Adrenal gland (tissue), 12 donors: ENCODE results near the gene HIVEP1. TPM values are rescaled to one million over a fixed set of nuclear protein-coding genes. Genes with fewer than 3 reads are reported as not detected.

Experiments
- DNase-seq, 7 donors: peaks; one replicate each; pipeline ENCODE4 v3.0.0-alpha.2; 2019 to 2020
- H3K27ac ChIP-seq, 5 donors: fragments of 200-600 bp; sonication (generic) in 4 of 5; 1 replicate in 3 of 5; 2 replicates in 2 of 5; pipeline versions ENCODE4 v1.5.1 to v1.8.0; 2016 to 2020; ENCODE audit warnings: mild to moderate bottlenecking in 1 of 5
- H3K27me3 ChIP-seq: fragments of 200-600 bp; 2 replicates; pipeline ENCODE4 v1.8.0; 2021
- H3K36me3 ChIP-seq, 2 donors: fragments of 200-600 bp; replicated peaks in 1 of 2; 1 replicate in 1 of 2; 2 replicates in 1 of 2; pipeline versions ENCODE4 v1.5.1 to v1.8.0; 2018 to 2022
- H3K4me1 ChIP-seq, 2 donors: fragments of 200-600 bp; replicated peaks in 1 of 2; 1 replicate in 1 of 2; 2 replicates in 1 of 2; pipeline versions ENCODE4 v1.5.1 to v1.8.0; 2018 to 2021
- H3K4me3 ChIP-seq, 4 donors: fragments of 200-600 bp; sonication (generic) in 3 of 4; one replicate each; pipeline ENCODE4 v1.5.1; 2016 to 2018
- H3K9me3 ChIP-seq, 3 donors: fragments of 200-600 bp; sonication (generic) in 1 of 3; replicated peaks in 1 of 3; 1 replicate in 2 of 3; 2 replicates in 1 of 3; pipeline versions ENCODE4 v1.5.1 to v1.8.0; 2016 to 2021
- POLR2A ChIP-seq, 2 donors: fragments of 450-650 bp; IDR thresholded peaks; one replicate each; pipeline ENCODE4 v1.6.1; 2017; ENCODE audit warnings: antibody characterized with exemption in 2 of 2, mild to moderate bottlenecking in 2 of 2, moderate library complexity in 1 of 2
- WGBS, 4 donors: extraction: QIAGEN DNeasy Blood & Tissue Kit in 2 of 4; methylation state at CpG; one replicate each; pipeline versions ENCODE4 v1.1.5 to v1.1.7; 2013 to 2017; 5-methylcytosine and 5-hydroxymethylcytosine counted together
- intact Hi-C, 2 donors: fragments of 100-400 bp; cut with DNase I; formaldehyde crosslinking; loops; one replicate each; pipeline versions ENCODE4 v1.14.1 to v1.15.0; 2022 to 2023
- polyA plus RNA-seq, 3 donors: library from polyadenylated mRNA; stranded (reverse); fragments of 200-250 nt in 2 of 3; fragments of 350-450 nt in 1 of 3; fragmentation: Illumina TruSeq in 1 of 3; extraction: RNeasy Lipid Tissue Mini Kit (QIAGEN cat#74804) in 1 of 3; gene quantifications; one replicate each; pipeline ENCODE4 v1.2.3, GENCODE V29; 2013 to 2014
- total RNA-seq, 9 donors: library from RNA; depleted of rRNA in 4 of 9; stranded (reverse); fragments of >200 nt in 4 of 9; fragments of 120-200 nt in 1 of 9; fragmentation: NEBNext Ultra II Directional in 1 of 9; extraction: Animal tissue kit (Norgen Biotek cat#: 25700) in 1 of 9; gene quantifications; one replicate each; pipeline versions ENCODE4 v1.1.0 to v1.2.4, GENCODE V29; 2013 to 2023
- TF ChIP-seq, protein P1 (sequence below), 6 experiments: fragments of 450-650 bp in 4 of 6; fragments of 200-600 bp in 2 of 6; sonication (generic) in 1 of 6; IDR thresholded peaks; 1 replicate in 5 of 6; 2 replicates in 1 of 6; pipeline versions ENCODE4 v1.5.1 to v1.8.0; 2016 to 2021; ENCODE audit warnings: antibody characterized with exemption in 6 of 6, mild to moderate bottlenecking in 2 of 6, moderate library complexity in 1 of 6
- donor health status: healthy with polysubstance abuse.
- donor health status: Bipolar disorder and iron deficiency.
- donor health status: DM: yes; HTN: yes; CAD: no.
- donor health status: DM: no; HTN: no; CAD: no.
- donor health status: DM: no; HTN: no; CAD: no.
- donor health status: DM: yes; HTN: yes; CAD: no.

Gene HIVEP1
- total and polyA plus RNA-seq, 12 donors: 3.6 to 22.3 (median 11.9) TPM

DNA sequence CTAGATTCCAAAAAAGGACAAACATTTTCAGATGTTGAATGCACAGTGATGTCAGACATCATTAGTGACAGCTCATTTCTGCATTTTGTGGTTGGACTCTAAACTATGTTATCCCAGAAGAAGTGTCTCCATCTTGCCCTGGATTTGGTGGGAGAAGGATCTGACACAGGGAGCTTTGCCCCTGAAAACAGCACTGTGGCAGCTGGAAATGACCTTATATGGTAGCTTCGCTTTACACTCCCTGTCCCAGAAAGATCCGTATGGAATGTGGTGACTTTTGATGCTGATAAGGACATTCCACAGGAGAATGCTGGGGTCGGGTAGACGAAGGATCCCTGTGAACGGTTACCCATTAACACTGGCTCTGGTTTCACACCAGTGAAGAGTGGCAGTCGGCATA, 190.9 kb downstream of the HIVEP1 start:
- H3K36me3 ChIP-seq: no peaks in the 10 kb centered on the region
- no peaks in the 10 kb centered on the region for H3K27me3 ChIP-seq
- no peaks in the 10 kb centered on the region for H3K4me1 ChIP-seq
- DNase-seq: no peak
- intact Hi-C loops: no loop called here
- no peak overlapping the region for H3K27ac ChIP-seq
- 59 to 70% (median 64%) methylated on average over 6 of the region's 6 CpGs for WGBS, 4 donors
- no peaks in the 10 kb centered on the region for H3K9me3 ChIP-seq
- no peak overlapping the region for H3K4me3 ChIP-seq
- TF ChIP-seq POLR2A (IDR thresholded peaks at IDR 0.05): no peak
- TF ChIP-seq, protein P1, sequence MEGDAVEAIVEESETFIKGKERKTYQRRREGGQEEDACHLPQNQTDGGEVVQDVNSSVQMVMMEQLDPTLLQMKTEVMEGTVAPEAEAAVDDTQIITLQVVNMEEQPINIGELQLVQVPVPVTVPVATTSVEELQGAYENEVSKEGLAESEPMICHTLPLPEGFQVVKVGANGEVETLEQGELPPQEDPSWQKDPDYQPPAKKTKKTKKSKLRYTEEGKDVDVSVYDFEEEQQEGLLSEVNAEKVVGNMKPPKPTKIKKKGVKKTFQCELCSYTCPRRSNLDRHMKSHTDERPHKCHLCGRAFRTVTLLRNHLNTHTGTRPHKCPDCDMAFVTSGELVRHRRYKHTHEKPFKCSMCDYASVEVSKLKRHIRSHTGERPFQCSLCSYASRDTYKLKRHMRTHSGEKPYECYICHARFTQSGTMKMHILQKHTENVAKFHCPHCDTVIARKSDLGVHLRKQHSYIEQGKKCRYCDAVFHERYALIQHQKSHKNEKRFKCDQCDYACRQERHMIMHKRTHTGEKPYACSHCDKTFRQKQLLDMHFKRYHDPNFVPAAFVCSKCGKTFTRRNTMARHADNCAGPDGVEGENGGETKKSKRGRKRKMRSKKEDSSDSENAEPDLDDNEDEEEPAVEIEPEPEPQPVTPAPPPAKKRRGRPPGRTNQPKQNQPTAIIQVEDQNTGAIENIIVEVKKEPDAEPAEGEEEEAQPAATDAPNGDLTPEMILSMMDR (IDR thresholded peaks at IDR 0.05): no peak

GRCh38 chr6:12208190-12208589, 196.1 kb downstream of the HIVEP1 start:
- Histone ChIP-seq H3K4me1 (no peaks in the 10 kb centered on the region), H3K36me3 (no peaks in the 10 kb centered on the region), H3K27me3 (no peaks in the 10 kb centered on the region), H3K9me3 (no peaks in the 10 kb centered on the region), H3K27ac (no peak overlapping the region), H3K4me3 (no peak overlapping the region)
- peak in 6 of 7 donors; percentile 10 to 56 (median 31) for DNase-seq
- intact Hi-C loops: no loop called here
- TF ChIP-seq, protein P1 (IDR thresholded peaks at IDR 0.05): no peak
- no peak for TF ChIP-seq POLR2A (IDR thresholded peaks at IDR 0.05)
- WGBS, 4 donors: 69 to 80% (median 73%) methylated on average over 8 of the region's 8 CpGs

DNA sequence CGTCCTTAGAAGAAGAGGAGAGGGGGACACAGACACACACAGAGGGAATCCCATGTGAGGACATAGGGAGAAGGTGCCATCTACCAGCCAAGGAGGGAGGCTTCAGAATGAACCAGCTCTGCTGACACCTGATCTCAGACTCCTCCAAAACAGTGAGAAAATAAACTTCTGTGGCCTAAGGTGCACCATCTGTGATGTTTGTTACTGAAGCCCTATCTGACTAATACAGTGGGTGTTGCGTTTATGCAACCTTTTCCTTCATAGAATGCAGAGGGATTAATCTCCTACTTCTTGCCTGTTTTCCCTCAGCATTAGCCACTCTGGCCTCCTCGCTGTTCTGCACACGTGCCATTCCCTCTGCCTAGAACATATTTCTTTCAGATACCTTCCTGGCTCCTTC, 196.6 kb downstream of the HIVEP1 start:
- TF ChIP-seq, protein P1 (IDR thresholded peaks at IDR 0.05): no peak
- no peak for TF ChIP-seq POLR2A (IDR thresholded peaks at IDR 0.05)
- Histone ChIP-seq H3K27me3 (no peaks in the 10 kb centered on the region), H3K4me1 (no peaks in the 10 kb centered on the region), H3K4me3 (no peak overlapping the region), H3K9me3 (no peaks in the 10 kb centered on the region), H3K36me3 (no peaks in the 10 kb centered on the region), H3K27ac (no peak overlapping the region)
- intact Hi-C loops: no loop called here
- 90 to 95% (median 91%) methylated on average over 4 of the region's 4 CpGs for WGBS, 4 donors
- DNase-seq: no peak

Other genes with a start within 250 kb of the HIVEP1 start
- 1 to 10 TPM in 1 of 9 donors, under 1 TPM in 3, not detected in 5; 0.22 to 1.1 (median 0.55) TPM for gene ADTRP, start 233.5 kb upstream of the HIVEP1 start, total RNA-seq
- gene ADTRP, start 233.5 kb upstream of the HIVEP1 start, polyA plus RNA-seq: under 1 TPM; 0.20 to 0.56 (median 0.35) TPM